ENCODE data around the gene GRB10.

DNA sequence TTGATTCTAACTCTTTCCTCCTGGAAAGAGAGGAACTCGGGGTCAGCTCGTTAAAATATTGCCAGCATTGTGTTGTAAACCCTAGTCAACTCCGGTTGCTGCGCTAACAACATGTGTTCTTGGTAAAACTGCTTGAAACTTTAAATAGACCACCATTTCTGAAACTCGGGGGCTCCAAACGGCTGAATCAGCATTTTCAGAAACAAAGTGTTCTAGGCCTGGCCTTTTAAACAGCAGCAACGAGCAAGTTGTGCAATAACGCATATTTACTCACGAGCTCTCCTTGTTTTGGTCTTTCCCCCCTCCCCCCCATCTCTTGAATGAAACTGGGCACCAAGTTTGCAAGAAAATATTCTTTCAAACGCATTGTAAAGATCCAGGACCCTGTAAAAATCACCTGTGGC, 9.2 kb upstream of the GRB10 start:
- TF ChIP-seq, protein P1, sequence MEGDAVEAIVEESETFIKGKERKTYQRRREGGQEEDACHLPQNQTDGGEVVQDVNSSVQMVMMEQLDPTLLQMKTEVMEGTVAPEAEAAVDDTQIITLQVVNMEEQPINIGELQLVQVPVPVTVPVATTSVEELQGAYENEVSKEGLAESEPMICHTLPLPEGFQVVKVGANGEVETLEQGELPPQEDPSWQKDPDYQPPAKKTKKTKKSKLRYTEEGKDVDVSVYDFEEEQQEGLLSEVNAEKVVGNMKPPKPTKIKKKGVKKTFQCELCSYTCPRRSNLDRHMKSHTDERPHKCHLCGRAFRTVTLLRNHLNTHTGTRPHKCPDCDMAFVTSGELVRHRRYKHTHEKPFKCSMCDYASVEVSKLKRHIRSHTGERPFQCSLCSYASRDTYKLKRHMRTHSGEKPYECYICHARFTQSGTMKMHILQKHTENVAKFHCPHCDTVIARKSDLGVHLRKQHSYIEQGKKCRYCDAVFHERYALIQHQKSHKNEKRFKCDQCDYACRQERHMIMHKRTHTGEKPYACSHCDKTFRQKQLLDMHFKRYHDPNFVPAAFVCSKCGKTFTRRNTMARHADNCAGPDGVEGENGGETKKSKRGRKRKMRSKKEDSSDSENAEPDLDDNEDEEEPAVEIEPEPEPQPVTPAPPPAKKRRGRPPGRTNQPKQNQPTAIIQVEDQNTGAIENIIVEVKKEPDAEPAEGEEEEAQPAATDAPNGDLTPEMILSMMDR (IDR thresholded peaks at IDR 0.05): no peak
- no peak for TF ChIP-seq POLR2A (IDR thresholded peaks at IDR 0.05)
- no peak for TF ChIP-seq EP300 (IDR thresholded peaks at IDR 0.05)

Measured in gastroesophageal sphincter (tissue), 3 donors.